Amniotic epithelial cell (primary cell): ENCODE measurements around the gene MANSC4.

Experiments used
- DNase-seq: peaks from one replicate; pipeline ENCODE4 v3.0.0-alpha.2; 2010; ENCODE audit warnings: low read depth

MANSC4 gene

DNA sequence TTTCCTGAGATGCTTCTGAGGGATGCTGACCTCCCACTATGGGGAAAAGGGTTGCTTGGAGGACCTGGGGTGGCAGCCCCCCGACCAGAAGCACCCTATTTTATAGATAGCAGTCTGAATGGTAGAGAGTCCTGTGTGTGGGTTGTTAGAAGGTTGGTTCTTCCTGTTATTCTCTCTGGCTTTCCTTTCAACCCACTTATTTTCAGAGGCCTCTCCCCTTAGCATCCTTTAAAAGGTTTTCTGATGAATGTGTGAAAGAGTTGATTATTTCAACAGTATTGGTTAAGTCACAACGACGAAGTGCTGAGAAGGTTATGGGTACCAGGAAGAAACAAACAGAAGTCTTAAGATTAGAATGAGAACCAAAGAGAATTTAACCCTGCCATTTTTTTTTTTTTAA is 20.8 kb upstream of the MANSC4 start:
- no peak for DNase-seq

DNA sequence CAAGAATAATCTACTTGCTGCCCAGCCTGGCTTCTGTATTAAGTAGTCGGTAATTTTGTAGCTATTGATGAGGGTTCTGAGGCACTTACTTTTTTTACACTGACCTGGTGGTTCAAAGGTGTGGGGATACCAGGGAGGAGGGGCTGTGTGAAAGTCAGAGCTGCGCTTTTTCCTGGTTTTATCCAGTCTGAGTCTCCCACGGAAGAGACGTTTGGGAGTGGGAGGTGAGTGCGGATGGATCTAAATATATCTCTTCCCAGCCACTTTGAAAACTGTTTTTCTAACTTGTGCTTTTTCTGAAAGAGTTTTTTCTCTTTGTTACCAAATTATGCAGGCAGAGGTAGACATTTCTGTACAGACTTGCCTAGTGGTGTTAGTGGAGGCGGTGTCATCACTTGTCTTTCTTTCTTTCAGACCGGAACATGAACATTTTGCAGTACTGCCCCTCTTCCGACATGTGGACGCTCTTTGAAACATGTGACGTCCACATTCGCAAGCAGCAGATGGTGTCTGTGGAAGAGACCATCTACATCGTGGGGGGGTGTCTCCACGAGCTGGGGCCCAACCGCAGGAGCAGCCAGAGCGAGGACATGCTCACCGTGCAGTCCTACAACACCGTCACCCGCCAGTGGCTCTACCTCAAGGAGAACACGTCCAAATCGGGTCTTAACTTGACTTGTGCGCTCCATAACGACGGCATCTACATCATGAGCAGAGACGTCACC is 17.4 kb upstream of the MANSC4 start:
- no peak for DNase-seq

DNA sequence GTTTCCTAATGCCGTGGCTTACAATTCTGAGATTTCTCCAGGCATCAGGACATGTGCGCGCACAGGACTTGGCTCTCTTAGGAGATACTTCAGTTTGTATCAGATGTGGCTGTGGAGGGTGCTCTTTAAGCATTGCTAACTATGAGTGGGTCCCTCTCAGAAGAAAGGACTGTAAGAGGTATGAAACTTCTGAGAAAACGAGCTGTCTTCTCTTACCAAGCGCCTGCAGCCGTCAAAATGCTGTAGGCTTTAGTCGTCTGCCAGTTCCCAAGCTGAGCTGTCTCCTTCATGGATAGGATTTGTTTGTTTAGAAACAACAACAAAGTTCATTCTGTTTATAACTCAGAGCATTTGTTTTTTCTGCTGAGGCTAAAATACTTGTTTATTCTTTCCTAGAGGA is 16.1 kb upstream of the MANSC4 start:
- DNase-seq: no peak

DNA sequence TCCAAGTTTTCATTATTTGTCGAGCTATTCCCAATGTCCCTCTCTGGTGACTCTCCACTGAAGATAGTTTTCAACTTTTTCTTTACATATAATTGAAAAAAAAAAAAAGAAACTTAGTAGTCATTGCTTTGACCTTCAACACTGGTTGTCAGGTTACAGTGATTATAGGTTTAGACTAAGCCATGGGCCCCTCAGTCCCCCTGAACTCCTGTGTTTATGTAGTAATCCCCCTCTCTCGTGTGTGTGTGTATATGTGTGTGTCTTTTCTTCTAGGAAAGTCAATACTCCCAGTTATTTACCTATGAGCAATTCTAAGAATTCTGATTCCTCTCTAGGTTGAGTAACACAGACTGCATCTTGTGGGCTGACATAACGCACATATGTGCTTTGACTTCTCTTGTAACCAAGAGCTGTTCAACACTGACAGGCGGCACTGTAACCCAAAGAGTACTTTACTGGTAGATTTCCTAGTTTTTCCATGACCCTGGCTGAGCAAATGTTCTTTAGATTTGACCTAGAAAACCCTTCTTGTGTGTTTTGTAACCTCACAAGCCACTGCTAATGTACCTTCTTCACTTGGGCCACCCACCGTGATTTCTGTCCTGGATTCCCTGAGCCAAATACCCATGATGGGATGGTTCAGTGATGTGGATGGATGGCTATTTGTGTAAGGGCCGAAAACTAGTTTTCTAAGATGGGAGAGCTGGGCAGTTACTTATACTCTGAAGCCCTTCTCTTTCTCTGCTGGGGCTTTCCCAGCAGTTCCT is 15.0 kb upstream of the MANSC4 start:
- peak; percentile 62 for DNase-seq

DNA sequence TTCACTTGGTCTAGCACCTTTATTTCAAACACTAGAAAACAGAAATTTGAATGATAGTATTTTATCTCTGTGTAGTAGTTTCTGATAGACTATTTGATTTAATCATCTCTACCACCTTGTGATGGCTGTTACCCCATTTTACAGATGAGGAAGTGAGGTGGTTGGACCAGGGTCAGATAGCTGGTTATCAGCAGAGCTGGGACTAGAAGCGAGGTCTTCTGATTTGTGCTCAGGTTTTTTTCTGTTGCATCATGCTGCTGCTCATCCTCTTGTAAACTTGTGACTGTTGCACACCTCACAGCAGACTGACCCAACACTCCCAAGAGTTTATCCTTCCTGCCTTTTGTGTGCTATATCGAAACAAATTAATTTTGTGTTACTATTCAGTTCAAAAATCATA is 10.1 kb upstream of the MANSC4 start:
- peak; percentile 25 for DNase-seq

DNA sequence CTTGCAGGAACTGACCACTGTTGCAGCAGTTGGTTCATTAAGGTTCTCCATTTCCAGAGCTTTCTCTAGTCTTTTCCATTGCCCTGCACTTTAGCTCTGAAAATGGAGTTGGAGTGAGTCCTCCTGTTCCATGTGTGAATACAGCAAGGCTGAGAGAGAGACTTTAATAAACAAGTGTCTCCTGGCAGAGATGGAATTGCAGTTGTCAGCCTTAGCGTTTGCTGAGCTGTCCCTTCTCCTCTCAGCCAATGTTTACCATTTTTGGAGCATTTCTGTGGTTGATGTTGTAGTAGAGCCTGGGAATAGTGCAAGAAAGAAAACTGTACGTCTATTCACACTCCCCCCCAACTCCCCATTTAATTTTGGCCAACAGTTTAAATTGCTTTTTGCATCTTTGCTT is 7.5 kb upstream of the MANSC4 start:
- DNase-seq: no peak

DNA sequence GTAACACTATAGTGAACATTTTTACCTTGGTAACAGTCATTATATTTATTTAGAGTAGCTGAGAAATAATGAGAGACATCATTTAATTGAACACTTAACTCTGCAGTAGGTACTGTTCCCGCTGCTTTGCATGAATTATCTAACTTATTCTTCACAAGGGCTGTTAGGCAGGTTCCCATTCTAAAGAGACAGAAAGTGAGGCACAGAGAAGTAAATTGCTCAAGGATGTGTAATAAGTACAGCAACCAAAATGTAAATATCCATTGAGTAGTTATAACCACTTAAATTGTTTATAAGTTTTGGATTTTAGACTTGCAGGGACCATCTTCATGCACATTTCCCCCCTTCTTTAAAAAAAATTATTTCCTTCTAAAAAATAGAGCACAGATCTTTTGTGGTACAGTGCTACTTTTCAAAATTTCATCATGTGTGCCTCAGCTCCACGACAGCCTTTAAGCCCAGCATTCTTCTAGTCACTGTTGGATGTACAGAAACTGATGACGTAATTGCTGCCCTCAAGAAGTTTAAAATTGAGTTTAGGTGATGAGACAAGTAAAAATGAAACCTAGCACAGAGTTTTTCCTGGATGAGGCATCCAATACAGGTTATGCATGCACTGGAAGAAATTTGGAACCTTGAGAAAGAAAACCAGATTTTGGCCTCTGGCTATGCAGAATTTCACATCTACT is 6.0 kb upstream of the MANSC4 start:
- DNase-seq: peak; percentile 55

DNA sequence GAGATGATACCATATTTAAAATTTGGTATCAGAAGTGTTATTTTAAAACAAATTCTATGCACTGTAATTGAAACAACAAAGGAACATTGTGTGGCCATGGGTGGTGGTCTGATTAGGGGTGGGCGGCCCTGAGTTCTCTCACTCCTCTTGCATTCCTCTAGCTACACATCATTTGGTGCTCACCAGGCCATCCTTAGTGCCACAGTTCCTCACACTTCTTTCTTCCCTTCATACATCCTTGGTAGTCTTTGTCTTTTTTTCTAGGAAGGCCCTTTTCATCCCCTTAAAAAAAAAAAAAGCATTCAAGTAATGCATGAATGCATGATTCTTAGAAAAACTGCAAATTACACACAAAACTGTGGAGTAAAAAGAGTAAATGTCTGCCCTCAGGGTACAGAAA is 2.4 kb upstream of the MANSC4 start:
- DNase-seq: no peak

DNA sequence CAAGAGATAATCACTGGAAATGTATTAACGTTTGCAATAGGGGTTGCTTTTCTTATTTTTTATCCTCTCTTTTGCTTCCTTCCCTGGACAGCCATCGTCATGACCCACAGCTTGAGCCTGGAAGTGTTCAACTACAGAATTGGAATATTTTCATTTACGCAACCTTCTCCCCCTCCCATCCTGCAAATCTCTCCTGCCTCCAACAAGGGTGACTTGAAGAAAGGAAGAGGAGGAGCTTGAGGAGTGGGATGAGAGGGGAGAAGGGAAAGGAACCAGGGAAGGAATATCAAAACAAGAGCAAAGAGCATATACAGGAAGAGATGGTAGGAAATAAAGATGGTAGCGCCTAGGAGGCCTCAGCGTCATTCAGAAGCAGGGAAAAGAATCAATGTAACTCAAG is 1.6 kb upstream of the MANSC4 start:
- peak; percentile 47 for DNase-seq

DNA sequence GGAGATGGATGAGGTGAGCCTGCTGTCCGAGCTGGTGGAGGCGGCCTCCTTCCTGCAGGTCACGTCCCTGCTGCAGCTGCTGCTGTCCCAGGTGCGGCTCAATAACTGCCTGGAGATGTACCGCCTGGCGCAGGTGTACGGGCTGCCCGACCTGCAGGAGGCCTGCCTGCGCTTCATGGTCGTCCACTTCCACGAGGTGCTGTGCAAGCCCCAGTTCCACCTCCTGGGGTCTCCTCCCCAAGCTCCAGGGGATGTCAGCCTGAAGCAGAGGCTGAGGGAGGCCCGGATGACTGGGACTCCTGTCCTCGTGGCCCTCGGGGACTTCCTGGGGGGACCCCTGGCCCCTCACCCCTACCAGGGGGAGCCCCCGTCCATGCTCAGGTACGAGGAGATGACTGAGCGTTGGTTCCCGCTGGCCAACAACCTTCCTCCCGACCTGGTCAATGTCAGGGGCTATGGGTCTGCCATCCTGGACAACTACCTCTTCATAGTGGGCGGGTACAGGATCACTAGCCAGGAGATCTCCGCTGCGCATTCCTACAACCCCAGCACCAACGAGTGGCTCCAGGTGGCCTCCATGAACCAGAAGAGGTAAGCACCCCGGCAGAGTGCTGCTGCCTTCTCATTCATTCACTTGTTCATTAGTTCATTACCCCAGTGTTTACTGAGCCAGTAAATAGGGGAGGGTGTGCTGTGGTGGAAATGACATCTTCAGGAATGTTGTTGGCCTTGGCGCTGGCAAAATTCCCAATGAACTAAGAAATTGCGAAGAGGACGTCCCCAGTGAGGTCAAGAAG is 774 bp upstream of the MANSC4 start:
- peak; percentile 56 for DNase-seq

DNA sequence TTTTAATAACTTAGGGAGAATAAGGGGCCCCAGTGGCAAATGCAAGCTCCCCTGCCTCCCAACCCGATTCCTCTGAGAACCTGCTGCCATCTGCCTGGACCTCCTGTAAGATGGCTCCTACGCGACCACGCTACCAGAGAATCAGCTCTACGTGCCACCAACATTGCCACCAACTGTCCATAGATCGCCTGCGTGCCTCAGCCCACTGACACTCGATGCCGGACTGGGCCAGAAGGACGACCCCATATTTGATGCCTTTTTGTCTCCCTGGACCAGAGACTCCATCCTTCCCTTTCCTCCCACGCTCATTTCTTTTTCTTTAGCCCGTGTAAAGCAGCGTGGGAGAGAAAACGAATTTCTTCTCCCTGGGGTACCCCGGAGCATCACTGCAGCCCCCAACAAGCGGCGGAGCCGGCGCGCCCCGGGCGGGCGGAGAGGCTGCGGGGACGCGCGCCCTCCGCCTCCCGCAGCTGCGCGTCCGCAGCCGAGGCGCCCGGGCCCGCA is 568 bp downstream of the MANSC4 start:
- DNase-seq: no peak

DNA sequence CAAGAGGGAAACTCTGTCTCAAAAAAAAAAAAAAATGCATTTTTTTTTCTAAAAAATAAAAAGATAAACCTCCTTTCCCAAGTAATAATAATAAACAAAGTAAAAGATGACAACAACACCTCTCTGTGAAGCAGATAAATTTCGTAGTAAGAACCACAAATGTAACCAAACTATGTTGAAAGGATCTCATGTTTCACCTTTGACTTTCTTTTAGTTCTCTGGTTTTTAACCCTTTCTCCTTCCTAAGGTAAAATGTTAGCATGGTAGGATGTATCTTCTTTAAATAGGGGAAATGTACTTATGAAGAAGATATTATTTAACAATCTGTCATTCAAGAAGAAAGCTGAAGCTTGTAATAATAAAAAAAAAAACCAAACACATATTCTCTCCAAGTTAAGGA is 1.8 kb downstream of the MANSC4 start:
- peak; percentile 31 for DNase-seq

DNA sequence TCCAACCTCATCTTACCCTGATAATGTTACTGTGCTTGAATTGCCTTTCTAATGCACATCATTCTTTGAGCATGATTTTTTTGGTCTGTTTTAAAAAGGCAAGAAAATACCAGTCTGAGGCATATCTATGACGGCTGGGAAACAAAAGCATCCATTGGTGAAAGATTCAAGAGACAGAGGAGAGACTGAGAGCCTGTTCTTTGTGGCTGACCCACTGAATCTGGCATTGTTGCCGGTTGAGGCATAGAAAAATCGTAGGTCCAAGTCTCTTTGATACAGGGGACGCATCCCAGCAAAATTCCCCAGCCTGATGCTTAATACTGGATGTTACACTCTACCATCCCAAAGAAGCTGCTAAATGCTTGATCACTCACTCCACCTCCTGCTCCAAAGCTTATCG is 2.9 kb downstream of the MANSC4 start:
- no peak for DNase-seq

DNA sequence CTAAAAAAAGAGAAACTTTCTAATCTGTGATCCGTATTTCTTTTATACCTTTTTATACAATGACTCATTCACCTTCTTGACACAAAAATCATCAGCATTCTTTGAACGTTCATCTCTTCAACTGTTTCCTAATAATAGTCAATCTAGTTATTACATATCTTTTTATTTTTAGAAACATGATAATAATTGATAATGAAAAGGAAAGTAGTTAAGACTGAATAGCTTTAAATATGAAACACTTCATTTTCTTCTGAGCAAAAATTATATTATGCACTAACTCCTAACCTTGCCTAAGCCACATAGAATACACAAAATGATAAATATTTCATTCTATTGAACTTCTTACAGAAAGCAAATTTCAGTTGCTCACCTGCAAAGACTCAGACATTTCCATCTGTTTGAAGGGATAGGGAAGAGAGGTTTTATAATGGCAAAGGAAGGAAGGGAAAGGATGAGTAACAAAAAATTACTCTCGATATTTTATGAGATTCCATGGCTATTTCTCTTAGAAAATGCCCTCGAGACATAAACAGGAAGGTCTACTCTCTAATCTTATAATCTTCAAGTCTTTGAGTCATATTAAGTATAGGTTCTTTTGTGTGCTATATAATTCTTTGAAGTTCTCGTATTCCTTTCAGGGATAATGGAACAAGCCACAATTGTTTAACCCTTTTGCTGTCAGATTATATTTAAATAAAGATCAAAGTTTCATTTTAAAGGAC is 7.5 kb downstream of the MANSC4 start:
- no peak for DNase-seq

DNA sequence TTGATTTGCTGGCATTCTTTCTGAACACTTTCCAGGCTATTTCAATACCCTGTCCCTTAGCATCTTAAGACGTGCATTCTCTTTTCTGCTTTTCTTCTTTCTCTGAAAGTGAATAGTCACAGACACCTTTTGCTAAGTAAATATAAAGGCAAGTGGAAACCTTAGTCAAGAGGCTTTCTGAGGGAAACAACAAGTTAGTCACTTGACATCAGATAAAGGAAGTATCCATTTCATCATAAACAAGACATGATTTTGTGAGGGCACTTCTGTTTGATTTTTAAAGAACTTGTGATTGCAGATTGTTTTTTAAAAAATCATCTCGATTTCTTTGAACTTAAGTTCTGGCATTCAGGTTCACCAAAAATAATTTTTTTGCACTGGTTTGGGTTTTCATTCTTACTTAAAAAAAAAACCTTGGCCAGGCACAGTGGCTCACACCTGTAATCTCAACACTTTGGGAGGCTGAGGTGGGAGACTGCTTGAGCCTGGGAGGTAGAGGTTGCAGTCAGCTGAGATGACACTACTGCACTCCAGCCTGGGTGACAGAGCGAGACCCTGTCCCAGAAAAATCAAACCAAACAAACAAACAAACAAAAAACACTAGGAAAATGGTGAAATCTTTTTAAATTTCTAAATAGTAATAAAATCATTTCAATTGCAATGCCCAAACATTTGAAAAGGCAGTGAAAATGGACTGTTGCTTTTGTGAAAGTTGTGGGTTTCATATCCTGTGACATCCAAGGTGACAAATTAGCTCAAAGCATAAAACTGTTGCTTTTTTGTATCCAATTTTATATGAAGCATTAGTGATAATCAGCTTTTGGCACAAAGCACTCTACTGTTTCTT is 8.3 kb downstream of the MANSC4 start:
- DNase-seq: no peak

DNA sequence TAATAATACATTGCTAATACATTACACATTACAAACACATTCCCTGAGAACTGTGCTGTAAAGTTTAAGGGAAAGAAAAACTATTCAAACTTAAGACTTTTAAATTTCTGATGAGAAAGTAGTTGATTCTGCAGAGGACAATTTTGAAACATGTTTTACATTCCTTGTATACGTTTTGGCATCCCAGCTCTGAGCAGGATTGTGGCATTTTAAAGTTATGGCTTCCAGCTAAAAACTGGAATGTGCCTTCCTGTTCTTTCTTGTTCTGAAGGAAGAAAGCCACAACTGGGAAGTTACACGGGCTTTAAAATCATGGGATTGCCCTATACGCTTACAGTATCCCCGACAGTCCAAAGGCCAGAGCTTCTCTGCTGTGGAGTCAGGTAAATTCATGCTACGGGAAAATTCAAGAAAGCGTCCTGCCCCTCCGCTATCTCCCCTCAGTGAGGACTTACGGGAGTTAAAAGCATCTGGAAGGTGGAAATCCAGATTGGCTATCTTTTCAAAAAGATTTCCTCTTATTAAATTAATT is 10.8 kb downstream of the MANSC4 start:
- no peak for DNase-seq

DNA sequence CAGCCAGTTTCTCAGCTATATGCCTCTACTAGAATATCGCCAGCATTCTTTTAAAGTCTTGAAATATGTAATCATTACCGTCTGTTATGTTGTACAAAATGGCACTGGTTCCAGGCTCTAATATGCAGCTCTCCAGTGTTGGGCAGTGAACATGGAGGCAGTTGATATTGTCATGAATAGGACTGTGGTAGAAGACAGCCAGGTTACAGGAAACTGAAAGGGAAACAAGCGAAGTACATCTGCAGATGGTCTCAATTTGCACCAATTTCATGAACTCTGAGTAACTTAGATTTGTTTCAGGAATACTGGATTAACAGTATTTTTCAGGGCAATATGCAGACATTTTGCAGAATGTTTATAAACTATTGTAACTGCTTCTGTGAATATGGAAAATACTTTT is 13.4 kb downstream of the MANSC4 start:
- DNase-seq: no peak

DNA sequence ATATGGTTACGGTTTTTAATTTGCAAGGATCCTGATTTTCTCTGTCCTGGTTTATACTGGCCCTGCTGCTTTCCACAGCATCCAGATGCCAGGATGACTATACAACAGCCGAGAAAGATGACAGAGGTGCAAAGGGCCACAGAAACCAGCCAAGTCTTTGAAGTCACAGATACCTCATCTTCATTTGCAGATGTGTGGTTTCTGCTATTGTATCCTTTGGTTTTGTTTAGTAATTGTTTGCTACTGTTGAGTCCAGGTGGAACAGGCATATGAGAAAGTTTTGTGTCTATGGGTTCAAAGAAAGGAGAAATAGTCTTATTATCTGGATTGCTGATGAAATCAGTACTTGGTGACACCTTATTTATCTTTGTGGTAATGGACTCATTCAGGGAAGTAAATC is 17.3 kb downstream of the MANSC4 start:
- DNase-seq: no peak

DNA sequence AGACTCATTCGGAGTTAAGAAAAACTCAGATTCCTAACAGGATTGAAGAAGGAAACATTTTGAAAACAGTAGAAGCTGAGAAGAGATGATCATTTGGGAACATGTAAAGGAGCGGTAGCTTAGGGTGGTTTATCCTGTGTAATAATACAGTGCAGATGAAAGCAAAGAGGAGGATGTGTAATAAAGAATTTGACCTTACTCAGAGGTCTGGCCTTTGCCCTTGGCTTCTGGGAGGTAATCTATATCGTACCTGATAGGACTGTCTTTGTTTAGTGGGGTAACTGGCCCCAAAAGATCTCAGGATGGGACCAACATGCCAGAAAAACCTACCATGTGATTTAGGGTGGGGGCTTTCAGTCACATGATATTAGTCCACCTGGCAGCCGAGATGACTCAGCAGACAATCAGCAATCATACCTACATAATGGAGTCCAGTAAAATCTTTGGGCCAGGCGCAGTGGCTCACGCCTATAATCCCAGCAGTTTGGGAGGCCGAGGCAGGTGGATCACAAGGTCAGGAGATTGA is 23.3 kb downstream of the MANSC4 start:
- DNase-seq: no peak

DNA sequence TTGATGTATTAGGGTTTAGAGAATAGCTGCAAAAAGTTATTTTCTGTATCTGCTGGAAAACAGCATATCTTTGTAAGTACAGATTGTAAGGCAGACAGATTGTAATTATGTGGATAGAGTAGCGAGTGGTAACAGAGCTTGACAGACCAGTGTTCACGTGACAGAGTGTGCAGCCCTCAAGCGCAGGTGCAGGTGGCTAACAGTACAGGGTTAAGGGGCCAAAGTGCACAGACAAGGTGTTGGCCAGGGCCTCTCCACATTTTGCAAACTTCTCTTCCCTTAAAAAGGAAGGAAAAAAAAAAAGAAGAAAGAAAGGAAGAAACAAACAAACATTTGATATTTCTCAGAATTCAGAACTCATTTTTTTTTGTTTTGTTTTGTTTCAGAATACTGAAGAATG is 25.2 kb downstream of the MANSC4 start:
- DNase-seq: no peak
